ENCODE data around the gene EXD3. TPM values are rescaled to one million over a fixed set of nuclear protein-coding genes. Genes with fewer than 3 reads are reported as not detected.

The EXD3 gene
- total and polyA plus RNA-seq, 2 donors (not counting 1 experiment from before 2014, with no cell fraction given), result 2.6 to 13.0 TPM

GRCh38 chr9:137307255-137308056 lies 115.5 kb downstream of the EXD3 start:
- DNase-seq (ENCODE audit: low read depth in 2 of 2), result no peak
- TF ChIP-seq EZH2 (IDR thresholded peaks at IDR 0.05; ENCODE audit: low read length, missing control alignments) (no peak), CTCF (conservative IDR thresholded peaks at IDR 0.05 in 1 of 2, IDR thresholded peaks at IDR 0.05 in 1 of 2; ENCODE audit: low read depth in 1 of 2, low read length in 2 of 2) (no peak)

DNA sequence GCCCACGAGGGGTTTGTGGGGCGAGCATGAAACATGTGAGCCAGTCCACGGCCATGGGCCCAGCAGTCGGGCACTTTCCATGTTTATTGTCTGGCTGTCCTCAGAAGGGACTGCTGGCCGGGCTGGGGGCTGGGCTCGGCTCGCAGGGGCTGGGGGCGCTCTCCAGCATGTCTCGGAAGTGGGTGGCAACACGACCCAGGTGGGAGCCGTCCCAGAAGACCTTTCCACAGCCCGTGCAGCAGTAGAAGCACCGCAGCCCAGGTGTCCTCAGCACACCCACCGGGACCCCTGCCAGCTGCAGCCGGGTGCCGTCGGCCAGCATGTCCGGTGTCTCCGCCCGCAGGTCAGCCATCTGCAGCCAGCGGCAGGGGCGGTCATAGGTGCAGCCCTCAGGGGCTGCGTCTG lies 116.1 kb downstream of the EXD3 start:
- H3K79me2 ChIP-seq (ENCODE audit: control insufficient read depth, insufficient read depth, low read length), result no peaks in the 10 kb centered on the region
- DNase-seq (ENCODE audit: low read depth in 2 of 2), result no peak
- H3K36me3 ChIP-seq (ENCODE audit: control insufficient read depth, insufficient read depth, low read length), result no peaks in the 10 kb centered on the region
- H3K27ac ChIP-seq (ENCODE audit: insufficient read depth, low read length), result no peak overlapping the region
- no peak overlapping the region for H3K4me2 ChIP-seq (ENCODE audit: extremely low read depth, insufficient read depth, low read length)
- H3K9ac ChIP-seq (ENCODE audit: insufficient read depth, low read length), result no peak overlapping the region
- no peaks in the 10 kb centered on the region for H4K20me1 ChIP-seq (ENCODE audit: control insufficient read depth, extremely low read depth, insufficient read depth, low read length)
- peaks cover 4% of the 10 kb centered on the region for H3K27me3 ChIP-seq (ENCODE audit: control insufficient read depth, insufficient read depth, low read length)
- peaks cover 4% of the 10 kb centered on the region for H3K4me1 ChIP-seq (ENCODE audit: control insufficient read depth, extremely low read depth, insufficient read depth, low read length)
- no peak overlapping the region for H2AFZ ChIP-seq (ENCODE audit: low read length)
- TF ChIP-seq CTCF (conservative IDR thresholded peaks at IDR 0.05 in 1 of 2, IDR thresholded peaks at IDR 0.05 in 1 of 2; ENCODE audit: low read depth in 1 of 2, low read length in 2 of 2), result no peak
- TF ChIP-seq EZH2 (IDR thresholded peaks at IDR 0.05; ENCODE audit: low read length, missing control alignments), result no peak
- no peak overlapping the region for H3K4me3 ChIP-seq (replicated peaks in 1 of 4; ENCODE audit: control extremely low read depth in 1 of 4, insufficient read depth in 1 of 4, low read depth in 3 of 4, low read length in 4 of 4)
- H3K9me3 ChIP-seq (ENCODE audit: control insufficient read depth, insufficient read depth, low read depth, low read length), result no peaks in the 10 kb centered on the region

More at GRCh38 chr9:137307255-137308056, 115.5 kb downstream of the EXD3 start:
- Histone ChIP-seq H3K9ac (ENCODE audit: insufficient read depth, low read length) (no peak overlapping the region), H3K9me3 (ENCODE audit: control insufficient read depth, insufficient read depth, low read depth, low read length) (no peaks in the 10 kb centered on the region), H3K4me3 (replicated peaks in 1 of 4; ENCODE audit: control extremely low read depth in 1 of 4, insufficient read depth in 1 of 4, low read depth in 3 of 4, low read length in 4 of 4) (no peak overlapping the region), H3K36me3 (ENCODE audit: control insufficient read depth, insufficient read depth, low read length) (no peaks in the 10 kb centered on the region), H3K27ac (ENCODE audit: insufficient read depth, low read length) (no peak overlapping the region), H2AFZ (ENCODE audit: low read length) (no peak overlapping the region), H3K79me2 (ENCODE audit: control insufficient read depth, insufficient read depth, low read length) (no peaks in the 10 kb centered on the region), H3K4me2 (ENCODE audit: extremely low read depth, insufficient read depth, low read length) (no peak overlapping the region), H3K27me3 (ENCODE audit: control insufficient read depth, insufficient read depth, low read length) (peaks cover 4% of the 10 kb centered on the region), H4K20me1 (ENCODE audit: control insufficient read depth, extremely low read depth, insufficient read depth, low read length) (no peaks in the 10 kb centered on the region), H3K4me1 (ENCODE audit: control insufficient read depth, extremely low read depth, insufficient read depth, low read length) (peaks cover 4% of the 10 kb centered on the region)

DNA sequence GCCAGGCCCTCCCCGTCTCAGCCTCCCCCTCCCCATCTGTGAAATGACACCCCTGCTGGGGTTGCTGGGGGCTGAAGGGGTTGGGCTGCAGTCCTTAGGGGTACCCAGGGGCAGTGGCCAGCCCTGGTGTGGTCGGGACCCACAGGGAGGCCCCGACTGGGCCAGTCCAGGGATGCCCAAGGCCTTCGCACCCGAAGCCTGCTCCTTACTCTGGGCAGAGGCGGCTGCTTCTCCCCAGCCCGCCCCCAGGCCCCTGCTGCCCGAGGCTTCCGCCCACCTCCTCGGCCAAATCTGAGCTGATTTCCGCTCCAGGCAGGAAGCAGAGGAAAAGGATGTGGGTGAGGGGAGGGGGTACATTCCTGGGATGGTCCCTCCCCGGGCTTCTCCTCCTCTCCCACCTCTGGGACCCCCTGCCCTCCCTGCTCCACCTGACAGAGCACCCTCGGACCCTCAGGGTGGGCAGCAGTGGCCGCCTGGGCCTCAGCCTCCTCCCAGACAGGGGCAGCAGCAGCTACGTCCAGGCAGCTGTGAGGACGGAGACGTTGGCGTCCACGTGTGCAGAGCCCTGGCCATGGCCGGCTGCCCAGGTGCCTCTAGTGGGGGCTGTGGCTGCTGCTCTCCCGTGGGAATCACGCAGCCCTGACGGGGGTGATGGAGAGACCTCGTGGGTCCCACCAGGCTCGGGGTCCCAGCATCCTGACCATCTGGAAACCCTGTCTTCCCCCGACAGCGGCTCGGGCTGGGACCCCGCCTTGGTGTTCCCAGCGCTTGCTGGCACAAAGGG lies 116.7 kb downstream of the EXD3 start:
- H3K27ac ChIP-seq (ENCODE audit: insufficient read depth, low read length), result no peak overlapping the region
- H3K4me3 ChIP-seq (replicated peaks in 1 of 4; ENCODE audit: control extremely low read depth in 1 of 4, insufficient read depth in 1 of 4, low read depth in 3 of 4, low read length in 4 of 4), result no peak overlapping the region
- H2AFZ ChIP-seq (ENCODE audit: low read length), result no peak overlapping the region
- peaks cover 4% of the 10 kb centered on the region for H3K27me3 ChIP-seq (ENCODE audit: control insufficient read depth, insufficient read depth, low read length)
- H3K79me2 ChIP-seq (ENCODE audit: control insufficient read depth, insufficient read depth, low read length), result no peaks in the 10 kb centered on the region
- H3K9me3 ChIP-seq (ENCODE audit: control insufficient read depth, insufficient read depth, low read depth, low read length), result no peaks in the 10 kb centered on the region
- H4K20me1 ChIP-seq (ENCODE audit: control insufficient read depth, extremely low read depth, insufficient read depth, low read length), result no peaks in the 10 kb centered on the region
- TF ChIP-seq EZH2 (IDR thresholded peaks at IDR 0.05; ENCODE audit: low read length, missing control alignments), result no peak
- TF ChIP-seq CTCF (conservative IDR thresholded peaks at IDR 0.05 in 1 of 2, IDR thresholded peaks at IDR 0.05 in 1 of 2; ENCODE audit: low read depth in 1 of 2, low read length in 2 of 2), result no peak
- H3K4me1 ChIP-seq (ENCODE audit: control insufficient read depth, extremely low read depth, insufficient read depth, low read length), result peaks cover 4% of the 10 kb centered on the region
- no peak for DNase-seq (ENCODE audit: low read depth in 2 of 2)
- H3K4me2 ChIP-seq (ENCODE audit: extremely low read depth, insufficient read depth, low read length), result no peak overlapping the region
- H3K36me3 ChIP-seq (ENCODE audit: control insufficient read depth, insufficient read depth, low read length), result no peaks in the 10 kb centered on the region
- no peak overlapping the region for H3K9ac ChIP-seq (ENCODE audit: insufficient read depth, low read length)
